Measurements from ENCODE around the gene ADAMTS6.

DNA sequence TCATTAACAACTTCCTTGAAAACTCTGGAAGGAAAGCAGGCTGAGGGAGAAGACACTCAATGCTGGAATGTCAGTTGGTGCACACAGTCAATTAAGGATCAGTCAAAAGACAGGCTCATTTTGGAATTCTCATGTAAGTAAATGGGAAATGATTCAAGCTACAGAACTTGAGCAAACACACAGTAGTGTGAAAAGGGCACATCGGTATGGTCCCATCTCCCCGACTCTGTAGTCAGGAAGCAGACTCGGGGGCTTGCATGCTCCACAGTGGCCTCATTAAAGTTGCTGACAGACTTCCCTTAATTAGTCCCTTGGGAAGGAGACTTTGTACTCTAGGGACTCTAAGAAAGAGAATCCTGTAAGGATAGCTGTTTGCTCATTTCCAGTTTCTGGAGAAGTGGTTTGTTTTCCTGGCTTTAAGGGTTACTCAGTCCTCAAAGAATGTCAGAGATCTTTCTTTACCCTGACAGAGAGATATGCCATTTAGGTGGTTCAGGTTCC is 339.2 kb downstream of the ADAMTS6 start:
- TF ChIP-seq, protein P1, sequence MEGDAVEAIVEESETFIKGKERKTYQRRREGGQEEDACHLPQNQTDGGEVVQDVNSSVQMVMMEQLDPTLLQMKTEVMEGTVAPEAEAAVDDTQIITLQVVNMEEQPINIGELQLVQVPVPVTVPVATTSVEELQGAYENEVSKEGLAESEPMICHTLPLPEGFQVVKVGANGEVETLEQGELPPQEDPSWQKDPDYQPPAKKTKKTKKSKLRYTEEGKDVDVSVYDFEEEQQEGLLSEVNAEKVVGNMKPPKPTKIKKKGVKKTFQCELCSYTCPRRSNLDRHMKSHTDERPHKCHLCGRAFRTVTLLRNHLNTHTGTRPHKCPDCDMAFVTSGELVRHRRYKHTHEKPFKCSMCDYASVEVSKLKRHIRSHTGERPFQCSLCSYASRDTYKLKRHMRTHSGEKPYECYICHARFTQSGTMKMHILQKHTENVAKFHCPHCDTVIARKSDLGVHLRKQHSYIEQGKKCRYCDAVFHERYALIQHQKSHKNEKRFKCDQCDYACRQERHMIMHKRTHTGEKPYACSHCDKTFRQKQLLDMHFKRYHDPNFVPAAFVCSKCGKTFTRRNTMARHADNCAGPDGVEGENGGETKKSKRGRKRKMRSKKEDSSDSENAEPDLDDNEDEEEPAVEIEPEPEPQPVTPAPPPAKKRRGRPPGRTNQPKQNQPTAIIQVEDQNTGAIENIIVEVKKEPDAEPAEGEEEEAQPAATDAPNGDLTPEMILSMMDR (IDR thresholded peaks at IDR 0.05; ENCODE audit: borderline replicate concordance, extremely low read depth, low read length, poor library complexity, severe bottlenecking), result no peak
- no peak for TF ChIP-seq EZH2 (IDR thresholded peaks at IDR 0.05; ENCODE audit: borderline replicate concordance, low read depth, low read length, severe bottlenecking)
